Transverse colon (tissue), 4 donors: Measurements from ENCODE around the gene PSMA5. TPM values are rescaled to one million over a fixed set of nuclear protein-coding genes. Genes with fewer than 3 reads are reported as not detected.

Experiments
- DNase-seq: peaks from one replicate; pipeline ENCODE4 v3.0.0-alpha.2; 2019
- H3K27ac ChIP-seq, 4 donors: fragments of 200-600 bp; sonication (generic); 2 replicates each; pipeline ENCODE4 v1.5.1; 2016 to 2018; ENCODE audit warnings: inconsistent platforms in 4 of 4
- H3K27me3 ChIP-seq: fragments of 200-600 bp; sonication (generic); 2 replicates; pipeline ENCODE4 v1.5.1; 2017; ENCODE audit warnings: inconsistent platforms
- H3K36me3 ChIP-seq, 4 donors: fragments of 200-600 bp; sonication (generic); 2 replicates each; pipeline ENCODE4 v1.5.1; 2017 to 2019; ENCODE audit warnings: inconsistent platforms in 4 of 4
- H3K4me1 ChIP-seq, 4 donors: fragments of 200-600 bp; sonication (generic); 2 replicates each; pipeline ENCODE4 v1.5.1; 2017 to 2020; ENCODE audit warnings: inconsistent platforms in 4 of 4
- H3K4me3 ChIP-seq, 4 donors: fragments of 200-600 bp; sonication (generic); 1 replicate in 1 of 4; 2 replicates in 3 of 4; pipeline versions ENCODE4 v1.5.1 to v1.6.1; 2017 to 2019; ENCODE audit warnings: inconsistent platforms in 4 of 4
- H3K9me3 ChIP-seq, 2 donors: fragments of 200-600 bp; sonication (generic); 2 replicates each; pipeline ENCODE4 v1.5.1; 2017 to 2019; ENCODE audit warnings: inconsistent platforms in 2 of 2
- EP300 ChIP-seq: sonication (generic); formaldehyde crosslinking; IDR thresholded peaks from one replicate; pipeline ENCODE4 v1.6.1; 2017; ENCODE audit warnings: antibody characterized with exemption, low read depth
- POLR2A ChIP-seq: fragments of 450-650 bp; IDR thresholded peaks from one replicate; pipeline ENCODE4 v1.6.1; 2016; ENCODE audit warnings: antibody characterized with exemption, mild to moderate bottlenecking, moderate library complexity
- POLR2AphosphoS5 ChIP-seq, 3 donors: sonication (generic); formaldehyde crosslinking; IDR thresholded peaks; one replicate each; pipeline ENCODE4 v1.6.1; 2016; ENCODE audit warnings: antibody characterized with exemption in 3 of 3
- WGBS, 2 donors: methylation state at CpG; one replicate each; pipeline ENCODE4 v1.1.5; 2018; ENCODE audit warnings: low coverage in 1 of 2; 5-methylcytosine and 5-hydroxymethylcytosine counted together
- in situ Hi-C, 4 donors: fragments of 200-750 bp; cut with MboI; loops; one replicate each; pipeline versions ENCODE4 v1.15.0 to v1.15.1; 2017; ENCODE audit warnings: low sequenced_read_pairs in 3 of 4, low pct_ligation_motif_present in 1 of 4, low pct_unique_long_range_greater_than_20kb in 1 of 4
- intact Hi-C: fragments of 100-400 bp; cut with DNase I; formaldehyde crosslinking; loops from one replicate; pipeline ENCODE4 v1.15.1; 2023; ENCODE audit warnings: low total_unique reads
- total RNA-seq, 4 donors: library from RNA; depleted of rRNA; stranded (reverse); fragments of >200 nt; gene quantifications; one replicate each; pipeline ENCODE4 v1.1.0, GENCODE V29; 2016
- TF ChIP-seq, protein P1 (sequence below), 5 experiments: fragments of 200-600 bp in 3 of 5; fragments of 450-650 bp in 2 of 5; sonication (generic) in 3 of 5; IDR thresholded peaks; 1 replicate in 2 of 5; 2 replicates in 3 of 5; pipeline ENCODE4 v1.5.1; 2016 to 2017; ENCODE audit warnings: antibody characterized with exemption in 5 of 5, inconsistent platforms in 3 of 5, mild to moderate bottlenecking in 2 of 5, moderate library complexity in 1 of 5

The PSMA5 gene
- total RNA-seq, 4 donors from 2014 or later: 28.4 to 41.8 (median 33.3) TPM

DNA sequence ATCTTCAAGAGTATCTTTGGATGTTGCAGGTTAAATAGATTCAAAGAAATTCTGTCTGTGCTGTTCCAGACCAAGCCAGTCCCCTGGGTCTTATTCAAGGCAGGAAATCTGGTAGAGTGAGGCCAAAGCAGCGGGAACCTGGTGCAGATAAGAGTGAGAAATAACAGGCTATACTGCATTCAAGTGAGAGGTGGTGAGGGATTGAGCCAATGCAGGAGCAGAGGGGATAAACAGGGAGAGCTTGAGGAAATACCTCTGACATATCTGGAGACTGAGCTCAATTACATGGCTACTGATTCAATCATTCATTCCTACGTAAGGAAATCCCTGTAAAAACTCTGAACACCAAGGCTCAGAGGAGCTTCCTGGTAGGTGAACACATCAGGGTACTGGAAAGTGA is 17.2 kb upstream of the PSMA5 start:
- H3K36me3 ChIP-seq: no peaks in the 10 kb centered on the region
- TF ChIP-seq POLR2AphosphoS5 (IDR thresholded peaks at IDR 0.05) (no peak), EP300 (no peak), POLR2A (no peak)
- TF ChIP-seq, protein P1, sequence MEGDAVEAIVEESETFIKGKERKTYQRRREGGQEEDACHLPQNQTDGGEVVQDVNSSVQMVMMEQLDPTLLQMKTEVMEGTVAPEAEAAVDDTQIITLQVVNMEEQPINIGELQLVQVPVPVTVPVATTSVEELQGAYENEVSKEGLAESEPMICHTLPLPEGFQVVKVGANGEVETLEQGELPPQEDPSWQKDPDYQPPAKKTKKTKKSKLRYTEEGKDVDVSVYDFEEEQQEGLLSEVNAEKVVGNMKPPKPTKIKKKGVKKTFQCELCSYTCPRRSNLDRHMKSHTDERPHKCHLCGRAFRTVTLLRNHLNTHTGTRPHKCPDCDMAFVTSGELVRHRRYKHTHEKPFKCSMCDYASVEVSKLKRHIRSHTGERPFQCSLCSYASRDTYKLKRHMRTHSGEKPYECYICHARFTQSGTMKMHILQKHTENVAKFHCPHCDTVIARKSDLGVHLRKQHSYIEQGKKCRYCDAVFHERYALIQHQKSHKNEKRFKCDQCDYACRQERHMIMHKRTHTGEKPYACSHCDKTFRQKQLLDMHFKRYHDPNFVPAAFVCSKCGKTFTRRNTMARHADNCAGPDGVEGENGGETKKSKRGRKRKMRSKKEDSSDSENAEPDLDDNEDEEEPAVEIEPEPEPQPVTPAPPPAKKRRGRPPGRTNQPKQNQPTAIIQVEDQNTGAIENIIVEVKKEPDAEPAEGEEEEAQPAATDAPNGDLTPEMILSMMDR (IDR thresholded peaks at IDR 0.05): no peak
- H3K4me1 ChIP-seq: no peaks in the 10 kb centered on the region
- no peak for DNase-seq
- no peak overlapping the region for H3K4me3 ChIP-seq
- in situ Hi-C loops: no loop called here
- H3K27me3 ChIP-seq: peaks cover 58% of the 10 kb centered on the region
- 69 to 77% methylated on average over 2 of the region's 2 CpGs for WGBS, 2 donors
- H3K9me3 ChIP-seq: no peaks in the 10 kb centered on the region
- no peak overlapping the region for H3K27ac ChIP-seq
- intact Hi-C loops: no loop called here

- no peaks in the 10 kb centered on the region for H3K36me3 ChIP-seq
- TF ChIP-seq, protein P1 (IDR thresholded peaks at IDR 0.05): no peak
- no peak for TF ChIP-seq POLR2AphosphoS5 (IDR thresholded peaks at IDR 0.05)
- no peak for TF ChIP-seq EP300
- no peak for TF ChIP-seq POLR2A
- no peak overlapping the region for H3K4me3 ChIP-seq
- WGBS, 2 donors: 11 to 25% methylated on average over 1 of the region's 1 CpG
- no peak for DNase-seq
- H3K27me3 ChIP-seq: peaks cover 36% of the 10 kb centered on the region
- no peaks in the 10 kb centered on the region for H3K4me1 ChIP-seq
- in situ Hi-C loops (no loop called here), intact Hi-C loops (no loop called here)
- H3K9me3 ChIP-seq: no peaks in the 10 kb centered on the region
- no peak overlapping the region for H3K27ac ChIP-seq
Measured at GRCh38 chr1:109441069-109441468, 14.8 kb upstream of the PSMA5 start.

- no peak for DNase-seq
- Histone ChIP-seq H3K4me1 (no peaks in the 10 kb centered on the region), H3K27ac (no peak overlapping the region), H3K27me3 (peaks cover 23% of the 10 kb centered on the region), H3K4me3 (no peak overlapping the region), H3K9me3 (no peaks in the 10 kb centered on the region), H3K36me3 (no peaks in the 10 kb centered on the region)
- in situ Hi-C loops (no loop called here), intact Hi-C loops (no loop called here)
- TF ChIP-seq EP300 (no peak), POLR2AphosphoS5 (IDR thresholded peaks at IDR 0.05) (no peak), POLR2A (no peak)
- TF ChIP-seq, protein P1 (IDR thresholded peaks at IDR 0.05): no peak
- 68 to 86% methylated on average over 2 to 3 of the region's 3 CpGs for WGBS, 2 donors
Measured at GRCh38 chr1:109438798-109439297, 12.6 kb upstream of the PSMA5 start.

DNA sequence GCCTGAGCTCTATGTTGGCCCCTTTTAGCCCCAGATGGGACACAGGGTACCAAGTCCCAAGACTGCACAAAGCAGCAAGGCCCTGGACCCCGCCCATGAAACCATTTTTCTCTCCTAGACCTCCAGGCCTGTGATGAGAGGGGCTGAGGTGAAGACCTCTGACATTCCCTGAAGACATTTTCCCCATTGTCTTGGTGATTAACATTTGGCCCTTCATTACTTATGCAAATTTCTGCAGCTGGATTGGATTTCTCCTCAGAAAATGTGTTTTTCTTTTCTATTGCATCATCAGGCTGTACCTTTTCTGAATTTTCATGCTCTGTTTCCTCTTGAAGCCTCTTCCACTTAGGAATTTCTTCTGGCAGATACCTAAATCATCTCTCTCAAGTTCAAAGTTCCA is 8.2 kb upstream of the PSMA5 start:
- no peak for TF ChIP-seq POLR2A
- TF ChIP-seq EP300: no peak
- TF ChIP-seq POLR2AphosphoS5 (IDR thresholded peaks at IDR 0.05): no peak
- TF ChIP-seq, protein P1 (IDR thresholded peaks at IDR 0.05): no peak
- no peaks in the 10 kb centered on the region for H3K4me1 ChIP-seq
- H3K36me3 ChIP-seq: no peaks in the 10 kb centered on the region
- no peaks in the 10 kb centered on the region for H3K27me3 ChIP-seq
- intact Hi-C loops (no loop called here), in situ Hi-C loops (no loop called here)
- H3K4me3 ChIP-seq: no peak overlapping the region
- H3K9me3 ChIP-seq: no peaks in the 10 kb centered on the region
- no peak overlapping the region for H3K27ac ChIP-seq
- WGBS, 2 donors: 88% methylated on average over 1 of the region's 1 CpG; no CpG with 5 or more reads in 1 of the 2 donors
- DNase-seq: no peak
